ENCODE results near the gene OPCML. TPM values are rescaled to one million over a fixed set of nuclear protein-coding genes. Genes with fewer than 3 reads are reported as not detected.

OPCML gene
- total RNA-seq, 1 experiment from 2014 or later: 0.94 TPM

DNA sequence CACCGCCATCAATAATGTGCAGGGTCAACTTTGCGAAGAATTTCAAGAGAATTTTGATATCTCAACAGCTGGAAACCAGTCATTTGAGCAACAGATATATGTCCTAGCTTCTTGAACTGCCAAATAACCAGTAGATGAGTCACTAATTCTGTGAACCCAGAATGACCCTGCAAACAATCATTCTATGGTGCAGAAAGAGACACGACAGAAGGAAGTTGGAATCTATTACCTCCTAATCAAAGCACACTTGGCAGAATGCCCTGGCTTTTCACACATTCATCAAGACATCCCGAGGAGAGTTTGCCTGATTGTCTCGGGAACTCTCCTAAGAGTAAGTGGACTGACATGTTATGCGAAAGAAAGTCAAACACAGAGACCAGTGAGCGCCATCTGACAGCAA is 621.1 kb downstream of the OPCML start:
- H3K23ac ChIP-seq (ENCODE audit: insufficient read length, low read depth, low read length): no peak overlapping the region
- Mint-ChIP-seq H3K27me3 (ENCODE audit: low read depth) (peaks cover 2% of the 10 kb centered on the region; the same call in 1 of the 2 replicates), H3K4me3 (no peak overlapping the region), H3K9me3 (no peaks in the 10 kb centered on the region), H3K27ac (no peak overlapping the region), H3K36me3 (ENCODE audit: insufficient read depth in 1 of 3, low read depth in 3 of 3) (no peaks in the 10 kb centered on the region; a peak in 1 of 7 replicates), H3K4me1 (peaks cover 13 to 14% of the 10 kb centered on the region in 2 experiments)
- no peak overlapping the region for H3K4ac ChIP-seq (ENCODE audit: low read depth, low read length)
- WGBS (ENCODE audit: extremely low coverage, insufficient read length, low lambda C conversion rate): no CpG with 5 or more reads among the region's 7 CpGs
- H3K18ac ChIP-seq (ENCODE audit: insufficient read length, low read depth, low read length): no peak overlapping the region
- H2AFZ ChIP-seq (ENCODE audit: low read length): no peak overlapping the region
- no peak overlapping the region for H4K91ac ChIP-seq (ENCODE audit: insufficient read length, low read depth, low read length)
- no peak overlapping the region for H3T11ph ChIP-seq (ENCODE audit: low read length)
- H3K23me2 ChIP-seq (ENCODE audit: insufficient read length, low read depth, low read length, poor library complexity, severe bottlenecking): no peaks in the 10 kb centered on the region
- H4K5ac ChIP-seq (ENCODE audit: insufficient read length, low read depth, low read length): no peak overlapping the region
- 0 out of 2 replicates have a peak, but pooled peaks cover 2% of the 10 kb centered on the region for H3K4me1 ChIP-seq (ENCODE audit: insufficient read depth, low read length)
- no peak overlapping the region for H2BK5ac ChIP-seq (ENCODE audit: insufficient read length, low read length)
- no peak overlapping the region for H2AK5ac ChIP-seq (ENCODE audit: insufficient read length, low read length)
- no peaks in the 10 kb centered on the region for H3K27me3 ChIP-seq (ENCODE audit: insufficient read depth, low read length)
- no peak for TF ChIP-seq CTCF (conservative IDR thresholded peaks at IDR 0.05)
- H4K20me1 ChIP-seq (ENCODE audit: control insufficient read depth, insufficient read depth, insufficient read length): no peaks in the 10 kb centered on the region
- H3K27ac ChIP-seq (ENCODE audit: insufficient read length, low read depth, low read length): no peak overlapping the region
- DNase-seq: no peak
- no peaks in the 10 kb centered on the region for H3K79me1 ChIP-seq (ENCODE audit: insufficient read depth, low read depth, low read length, poor library complexity, severe bottlenecking)
- no peak overlapping the region for H3K4me2 ChIP-seq (ENCODE audit: insufficient read depth, insufficient read length, low read length)
- no peak overlapping the region for H2BK20ac ChIP-seq (ENCODE audit: low read depth, low read length, poor library complexity, severe bottlenecking)
- no peak overlapping the region for H3K9ac ChIP-seq (ENCODE audit: extremely low read depth, insufficient read length, low read length)
- no peak overlapping the region for H3K14ac ChIP-seq (ENCODE audit: insufficient read depth, low read length)
- H3K56ac ChIP-seq (ENCODE audit: insufficient read length, low read depth, low read length): no peak overlapping the region
- no peaks in the 10 kb centered on the region for H3K79me2 ChIP-seq (ENCODE audit: insufficient read depth, low read length)
- no peak overlapping the region for H2BK15ac ChIP-seq (ENCODE audit: low read depth, low read length)
- no peaks in the 10 kb centered on the region for H3K9me3 ChIP-seq (ENCODE audit: control insufficient read depth, low read depth, low read length)
- no peak overlapping the region for H4K8ac ChIP-seq (replicated peaks; ENCODE audit: insufficient read length, low read depth, low read length)
- H2BK120ac ChIP-seq (ENCODE audit: low read depth, low read length, poor library complexity, severe bottlenecking): no peak overlapping the region
- no peak overlapping the region for H2BK12ac ChIP-seq (ENCODE audit: insufficient read length, low read depth, low read length)

All from H9 (cell line).